K562 (cell line): ENCODE data around the gene SCFD1. TPM values are rescaled to one million over a fixed set of nuclear protein-coding genes. Genes with fewer than 3 reads are reported as not detected.

Experiments used
- ATAC-seq: fragments of 200-7000 bp; cut with Tn5 transposase; 3 replicates; pipeline ENCODE4 v1.9.1; 2020; ENCODE audit warnings: moderate library complexity
- BruUV-seq: library from RNA; stranded (reverse); fragments of 400-500 nt; replicated peaks from 2 replicates; lab custom pipeline; 2021; lab: Mats Ljungman, UMichigan
- CTCF ChIA-PET: fragments of 300-600 bp; formaldehyde crosslinking; extraction: SDS; loops from one replicate; lab custom pipeline; 2021; ENCODE audit warnings: low intra/inter-chr PET ratio; lab: Yijun Ruan, JAX
- POLR2A ChIA-PET: fragments of 300-600, 350-650 bp; sonication (Branson Sonifier 250); formaldehyde crosslinking; extraction: SDS; loops from one replicate; lab custom pipeline; 2021; ENCODE audit warnings: antibody characterized with exemption, inconsistent platforms; lab: Yijun Ruan, JAX
- DNase-seq, 4 experiments: peaks; one replicate each; pipeline versions ENCODE4 v3.0.0 to v3.0.0-alpha.2; 2011 to 2018; ENCODE audit warnings: low spot score in 3 of 4, mixed read lengths in 3 of 4; ENCODE audit errors: extremely low read depth in 1 of 4
- FAIRE-seq: peaks from 2 replicates; lab custom pipeline; 2011; peaks lifted over from hg19 to GRCh38; lab: Jason Lieb, UNC
- H2AFZ ChIP-seq: 2 replicates; pipeline ENCODE4 v1.6.0; 2011; ENCODE audit warnings: low read depth, low read length, control low read depth, inconsistent platforms
- H3K27ac ChIP-seq: fragments of 200-600 bp; 3 replicates; pipeline ENCODE4 v1.8.0; 2011; ENCODE audit warnings: low read depth, mild to moderate bottlenecking, control low read depth, inconsistent platforms, low read length, moderate library complexity, mixed read lengths; ENCODE audit errors: extremely low read depth
- H3K27me3 ChIP-seq, 2 experiments: fragments of 300-600 bp in 1 of 2; 2 replicates in 1 of 2; 3 replicates in 1 of 2; pipeline versions ENCODE4 v1.6.0 to v1.8.0; 2011; ENCODE audit warnings: inconsistent platforms in 2 of 2, low read length in 2 of 2, mild to moderate bottlenecking in 1 of 2, mixed read lengths in 1 of 2, moderate library complexity in 1 of 2; ENCODE audit not compliant: control insufficient read depth in 2 of 2, insufficient read depth in 2 of 2
- H3K36me3 ChIP-seq: fragments of 300-600 bp; 3 replicates; pipeline ENCODE4 v1.8.0; 2011; ENCODE audit warnings: mild to moderate bottlenecking, low read length, inconsistent platforms; ENCODE audit not compliant: control insufficient read depth, insufficient read depth
- H3K4me1 ChIP-seq, 2 experiments: fragments of 200-600 bp in 1 of 2; replicated peaks in 1 of 2; 2 replicates in 1 of 2; 3 replicates in 1 of 2; pipeline versions ENCODE4 v1.5.1 to v1.8.0; 2011; ENCODE audit warnings: inconsistent platforms in 2 of 2, low read length in 2 of 2, mild to moderate bottlenecking in 1 of 2, mixed read lengths in 1 of 2, moderate library complexity in 1 of 2; ENCODE audit not compliant: control insufficient read depth in 2 of 2, insufficient read depth in 2 of 2
- H3K4me2 ChIP-seq: 2 replicates; pipeline ENCODE4 v1.6.1; 2011; ENCODE audit warnings: low read length, control low read depth, inconsistent platforms, mixed read lengths; ENCODE audit not compliant: insufficient read depth
- H3K4me3 ChIP-seq: fragments of 200-600 bp; sonication (generic), shearing (Covaris generic); 2 replicates; pipeline ENCODE4 v1.5.1; 2016; ENCODE audit warnings: control low read depth, inconsistent platforms
- H3K79me2 ChIP-seq: fragments of 200-600 bp; 3 replicates; pipeline ENCODE4 v1.8.0; 2011; ENCODE audit warnings: low read length, inconsistent platforms; ENCODE audit not compliant: control insufficient read depth, insufficient read depth
- H3K9ac ChIP-seq, 2 experiments: 2 replicates each; pipeline versions ENCODE4 v1.6.0 to v1.6.1; 2011; ENCODE audit warnings: low read depth in 2 of 2, low read length in 2 of 2, control low read depth in 1 of 2, inconsistent platforms in 1 of 2, mild to moderate bottlenecking in 1 of 2, mixed read lengths in 1 of 2; ENCODE audit not compliant: insufficient read depth in 1 of 2
- H3K9me1 ChIP-seq: one replicate; pipeline ENCODE4 v1.6.0; 2011; ENCODE audit warnings: inconsistent platforms, mild to moderate bottlenecking, low read length, moderate library complexity; ENCODE audit not compliant: control insufficient read depth, insufficient read depth
- H3K9me3 ChIP-seq: replicated peaks from 2 replicates; pipeline ENCODE4 v1.5.1; 2011; ENCODE audit warnings: low read depth, low read length, inconsistent platforms; ENCODE audit not compliant: control insufficient read depth, insufficient read depth
- H4K20me1 ChIP-seq: replicated peaks from 2 replicates; pipeline ENCODE4 v1.6.1; 2011; ENCODE audit warnings: low read length, inconsistent platforms, mixed read lengths; ENCODE audit not compliant: control insufficient read depth, insufficient read depth
- KDM5B ChIP-seq: fragments of 200-600 bp; sonication (generic); IDR thresholded peaks from 2 replicates; pipeline ENCODE4 v1.6.1; 2012; ENCODE audit warnings: low read depth, mild to moderate bottlenecking, moderate library complexity, low read length, control low read depth, inconsistent platforms; ENCODE audit not compliant: insufficient replicate concordance
- KLF1 ChIP-seq: fragments of 450-650 bp; IDR thresholded peaks from 2 replicates; pipeline ENCODE4 v1.6.1; 2016; ENCODE audit warnings: missing genetic modification characterization, missing compliant biosample characterization
- PML ChIP-seq: IDR thresholded peaks from 2 replicates; pipeline ENCODE4 v1.6.1; 2012; ENCODE audit warnings: low read length, inconsistent platforms
- SIN3B ChIP-seq: fragments of 450-650 bp; IDR thresholded peaks from 2 replicates; pipeline ENCODE4 v1.6.1; 2017; ENCODE audit warnings: low read depth, mild to moderate bottlenecking, moderate library complexity
- WGBS: fragments of 100-300 bp; shearing (Covaris generic); methylation state at CpG from one replicate; pipeline ENCODE4 v1.1.6; 2016; ENCODE audit warnings: low coverage, mixed read lengths; ENCODE audit not compliant: insufficient coverage; ENCODE audit errors: missing lambda C conversion rate; 5-methylcytosine and 5-hydroxymethylcytosine counted together
- in situ Hi-C: fragments of 300-500 bp; cut with MboI; formaldehyde crosslinking; loops from 4 replicates; pipeline ENCODE4 v1.15.0; 2018; ENCODE audit warnings: inconsistent platforms, mixed read lengths
- intact Hi-C: fragments of 100-400 bp; cut with micrococcal nuclease; formaldehyde crosslinking; loops from 2 replicates; pipeline ENCODE4 v1.14.2; 2022
- polyA plus RNA-seq, 8 experiments: library from polyadenylated mRNA; depleted of rRNA in 4 of 8; stranded (reverse) in 5 of 8; unstranded in 3 of 8; fragments of >200 nt; fragmentation: Nextera tagmentation in 2 of 8; fragmentation: Illumina TruSeq in 1 of 8; extraction: Ambion mirVana in 2 of 8; extraction: Trizol in 1 of 8; gene quantifications; 2 replicates each; pipeline versions ENCODE4 v1.2.1 to v1.2.3, GENCODE V29; 2011 to 2014; ENCODE audit warnings: inconsistent platforms in 1 of 8, missing spikeins in 1 of 8
- total RNA-seq, 7 experiments: library from RNA; depleted of rRNA in 6 of 7; stranded (reverse); fragments of >200 nt in 6 of 7; fragmentation: Illumina TruSeq in 2 of 7; extraction: Trizol in 2 of 7; gene quantifications; 2 replicates each; pipeline versions ENCODE4 v1.2.1 to v1.2.3, GENCODE V29; 2011 to 2021; ENCODE audit warnings: low replicate concordance in 1 of 7
- TF ChIP-seq, protein P1 (sequence below), 2 experiments: IDR thresholded peaks in 1 of 2; conservative IDR thresholded peaks in 1 of 2; 2 replicates each; pipeline ENCODE4 v1.6.1; 2016; ENCODE audit warnings: low read depth in 2 of 2, mild to moderate bottlenecking in 1 of 2, missing compliant biosample characterization in 1 of 2, missing genetic modification characterization in 1 of 2, moderate library complexity in 1 of 2

SCFD1 gene
- total and polyA plus RNA-seq, 9 of the 15 experiments (the other 6 are each of a cell fraction or from before 2014, with no cell fraction given): 48.9 to 112 (median 75.2) TPM

DNA sequence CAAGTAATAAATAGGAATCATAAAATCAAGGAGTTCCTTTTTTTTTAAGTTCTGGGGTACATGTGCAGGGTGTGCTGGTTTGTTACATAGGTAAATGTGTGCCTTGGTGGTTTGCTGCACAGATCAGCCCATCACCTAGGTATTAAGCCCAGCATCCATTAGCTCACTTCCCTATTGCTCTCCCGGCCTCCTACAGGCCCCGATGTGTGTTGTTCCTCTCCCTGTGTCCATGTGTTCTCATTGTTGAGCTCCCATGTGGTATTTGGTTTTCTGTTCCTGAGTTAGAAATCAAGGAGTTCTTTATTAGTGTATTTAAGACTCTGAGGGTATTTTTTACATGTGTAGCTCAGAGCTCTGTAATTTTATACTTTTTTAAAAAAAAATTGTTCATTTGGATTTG, 86.0 kb downstream of the SCFD1 start:
- in situ Hi-C loops (no loop called here), intact Hi-C loops (no loop called here)
- H3K9ac ChIP-seq: no peak overlapping the region
- peak in 1 of 4 experiments; percentile 2 for DNase-seq
- no peak overlapping the region for H2AFZ ChIP-seq
- H3K9me1 ChIP-seq: no peaks in the 10 kb centered on the region
- H3K4me3 ChIP-seq: no peak overlapping the region
- H3K27ac ChIP-seq: no peak overlapping the region
- H4K20me1 ChIP-seq: no peaks in the 10 kb centered on the region
- no peak for TF ChIP-seq SIN3B
- TF ChIP-seq, protein P1, sequence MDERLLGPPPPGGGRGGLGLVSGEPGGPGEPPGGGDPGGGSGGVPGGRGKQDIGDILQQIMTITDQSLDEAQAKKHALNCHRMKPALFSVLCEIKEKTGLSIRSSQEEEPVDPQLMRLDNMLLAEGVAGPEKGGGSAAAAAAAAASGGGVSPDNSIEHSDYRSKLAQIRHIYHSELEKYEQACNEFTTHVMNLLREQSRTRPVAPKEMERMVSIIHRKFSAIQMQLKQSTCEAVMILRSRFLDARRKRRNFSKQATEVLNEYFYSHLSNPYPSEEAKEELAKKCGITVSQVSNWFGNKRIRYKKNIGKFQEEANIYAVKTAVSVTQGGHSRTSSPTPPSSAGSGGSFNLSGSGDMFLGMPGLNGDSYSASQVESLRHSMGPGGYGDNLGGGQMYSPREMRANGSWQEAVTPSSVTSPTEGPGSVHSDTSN (CRISPR knock-in tag; IDR thresholded peaks at IDR 0.05; ENCODE audit: low read depth): no peak
- TF ChIP-seq, protein P1 (tag; conservative IDR thresholded peaks at IDR 0.05; ENCODE audit: low read depth): no peak
- no peak for TF ChIP-seq KLF1 (tag)
- no peak for TF ChIP-seq KDM5B
- no peak for TF ChIP-seq PML
- TF ChIP-seq, all 486 proteins: peak for 0
- H3K36me3 ChIP-seq: peaks cover 28% of the 10 kb centered on the region
- no peaks in the 10 kb centered on the region for H3K9me3 ChIP-seq
- ATAC-seq (no peak), FAIRE-seq (no peak)
- no peaks in the 10 kb centered on the region for H3K27me3 ChIP-seq
- H3K4me2 ChIP-seq: no peak overlapping the region
- no TSS peak for BruUV-seq
- 79% methylated on average over 2 of the region's 2 CpGs for WGBS
- H3K79me2 ChIP-seq: no peaks in the 10 kb centered on the region
- ChIA-PET POLR2A (interaction anchor here (1.6 kb wide), 1 partner anchor 11 kb away, joined by 5 read pairs; no protein-coding TSS in a partner anchor), CTCF (no interaction called here)
- no peaks in the 10 kb centered on the region for H3K4me1 ChIP-seq
